SU-DHL-6 (cell line): ENCODE results near the gene PDE4B.

ENCODE experiments used
- H2AFZ ChIP-seq: fragments of 200-600 bp; sonication (generic); 2 replicates; pipeline ENCODE4 v1.6.1; 2014; ENCODE audit warnings: low read depth, mild to moderate bottlenecking, moderate library complexity, mixed read lengths, antibody characterized with exemption, low read length; ENCODE audit not compliant: severe bottlenecking
- H3F3A ChIP-seq: fragments of 200-600 bp; shearing (Covaris generic); 2 replicates; pipeline ENCODE4 v1.6.0; 2016; ENCODE audit warnings: antibody characterized with exemption, mild to moderate bottlenecking; ENCODE audit not compliant: insufficient read depth
- H3K27ac ChIP-seq: fragments of 200-600 bp; sonication (generic); 2 replicates; pipeline ENCODE4 v1.5.1; 2016; ENCODE audit warnings: low read depth, mild to moderate bottlenecking, low read length, moderate library complexity, mixed read lengths
- H3K27me3 ChIP-seq: fragments of 200-600 bp; sonication (generic), shearing (Covaris generic); 2 replicates; pipeline ENCODE4 v1.6.0; 2014; ENCODE audit warnings: mild to moderate bottlenecking, low read length
- H3K36me3 ChIP-seq: fragments of 200-600 bp; sonication (generic); 2 replicates; pipeline ENCODE4 v1.6.1; 2014; ENCODE audit warnings: mild to moderate bottlenecking, low read length, mixed read lengths
- H3K4me2 ChIP-seq: fragments of 300-600, 200-600 bp; shearing (Covaris generic), sonication (generic); 2 replicates; pipeline ENCODE4 v1.6.0; 2014; ENCODE audit warnings: low read length, low read depth, mild to moderate bottlenecking; ENCODE audit not compliant: poor library complexity, severe bottlenecking
- H3K4me3 ChIP-seq: fragments of 200-600 bp; sonication (generic); 2 replicates; pipeline ENCODE4 v1.5.1; 2014; ENCODE audit warnings: antibody characterized with exemption, low read length, mild to moderate bottlenecking, mixed read lengths; ENCODE audit not compliant: insufficient read depth, poor library complexity, severe bottlenecking
- H3K79me2 ChIP-seq: fragments of 200-600 bp; sonication (generic); 2 replicates; pipeline ENCODE4 v1.6.1; 2014; ENCODE audit warnings: mild to moderate bottlenecking, low read length, moderate library complexity; ENCODE audit not compliant: insufficient read depth
- H3K9ac ChIP-seq: fragments of 200-600 bp; sonication (generic); 2 replicates; pipeline ENCODE4 v1.7.0; 2014; ENCODE audit warnings: mild to moderate bottlenecking, low read length
- H3K9me2 ChIP-seq: fragments of 200-600 bp; sonication (generic); replicated peaks from 2 replicates; pipeline ENCODE4 v1.6.1; 2014; ENCODE audit warnings: low read length; ENCODE audit not compliant: insufficient read depth
- H3K9me3 ChIP-seq: fragments of 200-600 bp; sonication (generic); 2 replicates; pipeline ENCODE4 v1.6.1; 2014; ENCODE audit warnings: low read length, mixed read lengths; ENCODE audit not compliant: insufficient read depth
- H4K20me1 ChIP-seq: fragments of 200-600 bp; sonication (generic); 2 replicates; pipeline ENCODE4 v1.6.1; 2014; ENCODE audit warnings: low read depth, mild to moderate bottlenecking, antibody characterized with exemption, low read length, moderate library complexity, mixed read lengths
- EZH2phosphoT487 ChIP-seq: fragments of 200-600 bp; sonication (generic), shearing (Covaris generic); conservative IDR thresholded peaks from 2 replicates; pipeline ENCODE4 v1.6.1; 2018; ENCODE audit warnings: mild to moderate bottlenecking, antibody characterized with exemption, low read length, moderate library complexity, mixed read lengths
- TF ChIP-seq, protein P1 (sequence below): fragments of 200-600 bp; sonication (generic); IDR thresholded peaks from one replicate; pipeline ENCODE4 v1.5.1; 2017; ENCODE audit warnings: antibody characterized with exemption, mild to moderate bottlenecking, low read length, moderate library complexity; ENCODE audit not compliant: insufficient read depth, poor library complexity, severe bottlenecking

PDE4B gene

GRCh38 chr1:65975708-65976107 is 183.0 kb downstream of the PDE4B start:
- Histone ChIP-seq H3K27me3 (no peaks in the 10 kb centered on the region), H3K79me2 (no peaks in the 10 kb centered on the region), H3K4me2 (no peak overlapping the region), H3K36me3 (no peaks in the 10 kb centered on the region), H3K9me3 (no peaks in the 10 kb centered on the region), H3F3A (no peaks in the 10 kb centered on the region), H3K9ac (no peak overlapping the region), H4K20me1 (no peaks in the 10 kb centered on the region), H3K27ac (no peak overlapping the region), H3K4me3 (no peak overlapping the region), H3K9me2 (no peaks in the 10 kb centered on the region), H2AFZ (no peak overlapping the region)
- TF ChIP-seq EZH2phosphoT487: no peak
- TF ChIP-seq, protein P1, sequence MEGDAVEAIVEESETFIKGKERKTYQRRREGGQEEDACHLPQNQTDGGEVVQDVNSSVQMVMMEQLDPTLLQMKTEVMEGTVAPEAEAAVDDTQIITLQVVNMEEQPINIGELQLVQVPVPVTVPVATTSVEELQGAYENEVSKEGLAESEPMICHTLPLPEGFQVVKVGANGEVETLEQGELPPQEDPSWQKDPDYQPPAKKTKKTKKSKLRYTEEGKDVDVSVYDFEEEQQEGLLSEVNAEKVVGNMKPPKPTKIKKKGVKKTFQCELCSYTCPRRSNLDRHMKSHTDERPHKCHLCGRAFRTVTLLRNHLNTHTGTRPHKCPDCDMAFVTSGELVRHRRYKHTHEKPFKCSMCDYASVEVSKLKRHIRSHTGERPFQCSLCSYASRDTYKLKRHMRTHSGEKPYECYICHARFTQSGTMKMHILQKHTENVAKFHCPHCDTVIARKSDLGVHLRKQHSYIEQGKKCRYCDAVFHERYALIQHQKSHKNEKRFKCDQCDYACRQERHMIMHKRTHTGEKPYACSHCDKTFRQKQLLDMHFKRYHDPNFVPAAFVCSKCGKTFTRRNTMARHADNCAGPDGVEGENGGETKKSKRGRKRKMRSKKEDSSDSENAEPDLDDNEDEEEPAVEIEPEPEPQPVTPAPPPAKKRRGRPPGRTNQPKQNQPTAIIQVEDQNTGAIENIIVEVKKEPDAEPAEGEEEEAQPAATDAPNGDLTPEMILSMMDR: no peak

DNA sequence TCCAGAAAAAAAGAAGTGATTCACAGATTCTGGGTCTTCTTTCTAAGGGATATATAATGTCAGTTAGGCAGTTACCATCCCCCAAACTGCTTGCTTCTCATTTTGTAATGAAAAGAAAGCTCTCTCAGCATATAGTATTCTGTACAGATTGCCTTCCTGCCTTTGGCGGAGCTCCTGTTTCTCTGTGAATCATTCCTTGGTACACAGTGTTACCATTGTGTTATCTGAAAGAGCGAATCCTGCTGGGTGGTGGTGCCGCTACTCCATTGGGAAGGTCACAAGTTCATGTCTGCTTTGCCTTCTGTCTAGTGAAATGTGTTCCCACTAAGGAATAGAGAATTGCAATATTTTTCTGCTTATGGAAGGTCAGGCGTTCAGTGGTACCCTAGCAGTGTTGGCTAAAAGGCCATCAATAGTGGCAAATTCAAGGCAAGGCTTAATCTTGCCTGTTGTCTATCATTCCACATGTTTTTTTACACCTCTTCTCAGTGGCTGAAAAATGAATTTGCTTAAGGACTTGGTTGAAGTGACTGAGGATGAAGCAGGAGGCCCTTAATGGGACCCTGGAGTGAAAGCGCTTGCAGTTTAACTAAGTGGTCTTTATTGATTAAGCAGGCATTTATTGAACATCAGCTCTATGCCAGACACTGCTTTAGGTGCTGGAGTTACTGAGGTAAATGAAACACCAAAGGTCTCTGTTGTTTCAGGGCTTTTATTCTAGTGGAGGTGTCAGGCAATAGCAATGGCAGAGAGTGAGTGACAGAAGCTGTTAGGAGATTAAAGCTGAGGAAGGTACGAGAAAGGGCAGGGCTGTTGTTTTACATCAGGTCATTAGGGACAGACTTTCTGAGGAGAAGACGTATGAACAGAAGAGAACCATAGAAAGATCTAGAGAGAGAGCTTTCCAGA is 186.7 kb downstream of the PDE4B start:
- Histone ChIP-seq H3F3A (no peaks in the 10 kb centered on the region), H3K27ac (no peak overlapping the region), H3K4me3 (no peak overlapping the region), H3K79me2 (no peaks in the 10 kb centered on the region), H3K27me3 (no peaks in the 10 kb centered on the region), H2AFZ (no peak overlapping the region), H3K36me3 (no peaks in the 10 kb centered on the region), H3K9ac (no peak overlapping the region), H3K9me3 (no peaks in the 10 kb centered on the region), H4K20me1 (no peaks in the 10 kb centered on the region), H3K9me2 (no peaks in the 10 kb centered on the region), H3K4me2 (no peak overlapping the region)
- no peak for TF ChIP-seq EZH2phosphoT487
- TF ChIP-seq, protein P1: no peak

DNA sequence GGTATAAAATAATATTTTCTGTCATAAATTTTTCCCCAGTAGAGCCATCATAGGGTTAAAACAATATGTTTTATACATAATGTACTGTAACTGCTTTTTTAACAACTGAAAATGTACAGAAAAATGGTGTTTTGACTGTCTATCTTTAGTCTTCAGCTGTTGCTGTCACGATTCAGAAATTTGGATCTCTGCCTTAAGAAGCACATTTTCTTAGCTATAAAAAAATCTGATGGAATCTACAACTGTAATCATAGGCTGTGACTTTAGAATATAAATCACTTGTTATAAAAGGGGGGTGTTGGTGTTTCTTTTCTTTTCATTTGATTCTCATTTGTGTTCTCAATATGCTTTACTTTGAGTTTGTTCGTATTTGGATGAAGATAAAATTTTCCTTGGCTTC is 187.5 kb downstream of the PDE4B start:
- Histone ChIP-seq H3K79me2 (no peaks in the 10 kb centered on the region), H3K9ac (no peak overlapping the region), H3K9me3 (no peaks in the 10 kb centered on the region), H3K36me3 (no peaks in the 10 kb centered on the region), H3K4me2 (no peak overlapping the region), H3K27ac (no peak overlapping the region), H3K27me3 (no peaks in the 10 kb centered on the region), H3K4me3 (no peak overlapping the region), H3F3A (no peaks in the 10 kb centered on the region), H4K20me1 (no peaks in the 10 kb centered on the region), H3K9me2 (no peaks in the 10 kb centered on the region), H2AFZ (no peak overlapping the region)
- TF ChIP-seq, protein P1: no peak
